GM12878 (cell line): Measurements from ENCODE around the gene RUFY3. TPM values are rescaled to one million over a fixed set of nuclear protein-coding genes. Genes with fewer than 3 reads are reported as not detected.

Experiments used
- BMI1 ChIP-seq: fragments of 450-650 bp; IDR thresholded peaks from 2 replicates; pipeline ENCODE4 v1.6.1; 2016; ENCODE audit warnings: mild to moderate bottlenecking, moderate library complexity, borderline replicate concordance
- CBFB ChIP-seq: IDR thresholded peaks from 2 replicates; pipeline ENCODE4 v1.6.1; 2016; ENCODE audit warnings: antibody characterized with exemption, low read depth
- CHD1 ChIP-seq: IDR thresholded peaks from 2 replicates; pipeline ENCODE4 v1.6.1; 2012; ENCODE audit warnings: low read depth, low read length, improper control_type of control experiment
- CREM ChIP-seq: IDR thresholded peaks from 2 replicates; pipeline ENCODE4 v1.6.1; 2014; ENCODE audit warnings: antibody characterized with exemption, low read depth
- FOS ChIP-seq: IDR thresholded peaks from 3 replicates; pipeline ENCODE4 v1.6.1; 2011; ENCODE audit warnings: borderline replicate concordance; ENCODE audit not compliant: insufficient read length; ENCODE audit errors: extremely low read depth
- HCFC1 ChIP-seq: fragments of 150-350 bp; IDR thresholded peaks from 2 replicates; pipeline ENCODE4 v1.6.1; 2014; ENCODE audit warnings: low read length
- IKZF1 ChIP-seq: fragments of 450-650 bp; conservative IDR thresholded peaks from 2 replicates; pipeline ENCODE4 v1.6.1; 2017; ENCODE audit warnings: antibody characterized with exemption, mild to moderate bottlenecking
- IKZF2 ChIP-seq, 2 experiments: fragments of 450-650 bp; IDR thresholded peaks; 2 replicates each; pipeline ENCODE4 v1.6.1; 2017; ENCODE audit warnings: mild to moderate bottlenecking in 2 of 2, moderate library complexity in 2 of 2
- JUND ChIP-seq: IDR thresholded peaks from 2 replicates; pipeline ENCODE4 v1.6.1; 2012; ENCODE audit warnings: low read depth, mild to moderate bottlenecking, low read length, improper control_type of control experiment, moderate library complexity
- KAT2A ChIP-seq: conservative IDR thresholded peaks from 2 replicates; pipeline ENCODE4 v1.6.1; 2011; ENCODE audit warnings: low read depth, low read length; ENCODE audit not compliant: control insufficient read depth
- MTA2 ChIP-seq: fragments of 450-650 bp; IDR thresholded peaks from 2 replicates; pipeline ENCODE4 v1.6.1; 2016; ENCODE audit warnings: low read depth, mild to moderate bottlenecking, moderate library complexity
- MTA3 ChIP-seq: IDR thresholded peaks from 2 replicates; pipeline ENCODE4 v1.6.1; 2012; ENCODE audit warnings: low read length, inconsistent platforms, borderline replicate concordance
- MYC ChIP-seq: IDR thresholded peaks from 2 replicates; pipeline ENCODE4 v1.6.1; 2011; ENCODE audit warnings: mild to moderate bottlenecking, low read length, moderate library complexity, inconsistent platforms; ENCODE audit not compliant: insufficient read depth, insufficient replicate concordance, insufficient read length, severe bottlenecking
- NFIC ChIP-seq: IDR thresholded peaks from 2 replicates; pipeline ENCODE4 v1.6.1; 2012; ENCODE audit warnings: low read depth, mild to moderate bottlenecking, inconsistent platforms, low read length, moderate library complexity
- NR2F1 ChIP-seq: fragments of 450-650 bp; conservative IDR thresholded peaks from 2 replicates; pipeline ENCODE4 v1.6.1; 2017; ENCODE audit warnings: mild to moderate bottlenecking
- POLR2A ChIP-seq: IDR thresholded peaks from 2 replicates; pipeline ENCODE4 v1.6.1; 2011; ENCODE audit warnings: low read depth, mild to moderate bottlenecking, low read length
- POU2F2 ChIP-seq: IDR thresholded peaks from 3 replicates; pipeline ENCODE4 v1.6.1; 2011; ENCODE audit warnings: low read depth, mild to moderate bottlenecking, low read length, borderline replicate concordance
- RAD51 ChIP-seq: fragments of 450-650 bp; IDR thresholded peaks from 2 replicates; pipeline ENCODE4 v1.6.1; 2016; ENCODE audit warnings: moderate library complexity, mild to moderate bottlenecking, inconsistent platforms
- RBBP5 ChIP-seq: fragments of 200-600 bp; sonication (generic); conservative IDR thresholded peaks from 2 replicates; pipeline ENCODE4 v1.6.1; 2016
- RCOR1 ChIP-seq: conservative IDR thresholded peaks from 2 replicates; pipeline ENCODE4 v1.6.1; 2012; ENCODE audit warnings: low read depth, low read length, improper control_type of control experiment
- SMARCA5 ChIP-seq: fragments of 450-650 bp; IDR thresholded peaks from 2 replicates; pipeline ENCODE4 v1.6.1; 2017; ENCODE audit warnings: mild to moderate bottlenecking
- TCF12 ChIP-seq: IDR thresholded peaks from 2 replicates; pipeline ENCODE4 v1.6.1; 2011; ENCODE audit warnings: low read depth, mild to moderate bottlenecking, low read length
- ZBTB40 ChIP-seq: fragments of 450-650 bp; IDR thresholded peaks from 2 replicates; pipeline ENCODE4 v1.6.1; 2016; ENCODE audit warnings: mild to moderate bottlenecking, moderate library complexity, borderline replicate concordance
- polyA plus RNA-seq, 11 experiments: library from polyadenylated mRNA; depleted of rRNA in 4 of 11; unstranded in 6 of 11; stranded (reverse) in 5 of 11; fragments of >200 nt; fragmentation: Nextera tagmentation in 4 of 11; fragmentation: Illumina TruSeq in 1 of 11; extraction: Ambion mirVana in 4 of 11; extraction: Trizol in 1 of 11; gene quantifications; 1 replicate in 1 of 11; 2 replicates in 10 of 11; pipeline versions ENCODE4 v1.2.1 to v1.2.3, GENCODE V29; 2011 to 2016; ENCODE audit warnings: inconsistent platforms in 2 of 11, missing spikeins in 2 of 11, low read depth in 1 of 11
- total RNA-seq, 4 experiments: library from RNA; depleted of rRNA in 3 of 4; stranded (reverse); fragments of >200 nt in 3 of 4; fragmentation: Illumina TruSeq in 1 of 4; extraction: Trizol in 1 of 4; gene quantifications; 2 replicates each; pipeline versions ENCODE4 v1.2.1 to v1.2.3, GENCODE V29; 2013 to 2021
- TF ChIP-seq, protein P1 (sequence below): fragments of 450-650 bp; IDR thresholded peaks from 2 replicates; pipeline ENCODE4 v1.6.1; 2016; ENCODE audit warnings: mild to moderate bottlenecking
- TF ChIP-seq, protein P2 (sequence below): IDR thresholded peaks from 2 replicates; pipeline ENCODE4 v1.6.1; 2012; ENCODE audit warnings: low read depth, low read length, improper control_type of control experiment
- TF ChIP-seq, protein P3 (sequence below): IDR thresholded peaks from 2 replicates; pipeline ENCODE4 v1.6.1; 2011; ENCODE audit warnings: low read depth, mild to moderate bottlenecking, low read length, moderate library complexity, borderline replicate concordance; ENCODE audit errors: extremely low read depth

RUFY3 gene
- total and polyA plus RNA-seq, 10 of the 15 experiments (the other 5 are each of a cell fraction or from before 2014, with no cell fraction given): 5.1 to 28.3 (median 13.1) TPM

DNA sequence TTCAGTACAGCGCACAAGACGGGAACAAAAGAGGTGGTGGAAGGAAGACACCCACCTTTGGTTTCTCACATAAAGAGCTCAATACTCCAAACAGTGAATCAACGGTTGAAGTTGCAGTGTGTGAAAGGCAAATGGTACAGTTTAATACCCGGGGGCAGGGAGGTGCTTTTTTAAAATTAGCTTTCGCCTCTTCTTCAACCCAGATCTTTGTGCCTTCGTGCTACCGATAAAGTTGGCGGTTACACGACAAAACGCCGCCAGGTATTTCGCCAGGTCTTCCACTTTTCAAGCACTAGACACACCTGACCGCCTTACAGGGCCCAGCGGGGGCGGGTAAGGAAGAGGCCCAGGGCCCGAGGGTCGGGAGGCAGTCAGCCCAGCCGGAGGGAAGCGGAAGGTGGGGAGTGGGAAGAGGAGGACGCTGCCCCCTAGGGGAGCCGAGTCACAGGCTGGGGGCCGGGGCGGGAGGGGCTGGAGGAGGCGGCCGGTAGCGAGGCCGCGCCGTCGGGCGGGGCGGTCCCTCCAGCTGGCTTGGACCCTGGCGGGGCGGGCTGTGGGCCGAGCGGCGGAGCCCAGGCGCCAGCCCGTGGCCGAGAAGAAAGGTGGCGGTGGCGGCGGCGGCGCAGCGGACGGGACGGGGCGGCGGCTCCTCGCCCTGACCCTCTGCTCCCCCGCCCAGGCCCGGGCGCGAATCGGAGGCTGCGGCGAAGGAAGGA, 17.4 kb upstream of the RUFY3 start (continued):
- TF ChIP-seq HCFC1 (0 out of 2 replicates have a peak, but pooled peaks have one; percentile 28), JUND (no peak), MTA3 (no peak), POU2F2 (no peak), RCOR1 (no peak), IKZF2 (IDR thresholded peaks at IDR 0.05) (peak; percentile 58), CHD1 (no peak), MYC (no peak), RAD51 (no peak), SMARCA5 (no peak; the same call in 1 of the 2 replicates), NR2F1 (no peak; the same call in 1 of the 2 replicates), ZBTB40 (peak; percentile 92), RBBP5 (no peak), MTA2 (peak; percentile 42; the same call in 1 of the 2 replicates), KAT2A (no peak), POLR2A (peak; percentile 18; the same call in 1 of the 2 replicates), FOS (no peak), TCF12 (peak; percentile 35; the same call in 1 of the 2 replicates), NFIC (no peak; the same call in 1 of the 2 replicates), IKZF1 (peak; percentile 92; the same call in 1 of the 2 replicates), CBFB (no peak), CREM (no peak; the same call in 1 of the 2 replicates), BMI1 (no peak)
- TF ChIP-seq, protein P1, sequence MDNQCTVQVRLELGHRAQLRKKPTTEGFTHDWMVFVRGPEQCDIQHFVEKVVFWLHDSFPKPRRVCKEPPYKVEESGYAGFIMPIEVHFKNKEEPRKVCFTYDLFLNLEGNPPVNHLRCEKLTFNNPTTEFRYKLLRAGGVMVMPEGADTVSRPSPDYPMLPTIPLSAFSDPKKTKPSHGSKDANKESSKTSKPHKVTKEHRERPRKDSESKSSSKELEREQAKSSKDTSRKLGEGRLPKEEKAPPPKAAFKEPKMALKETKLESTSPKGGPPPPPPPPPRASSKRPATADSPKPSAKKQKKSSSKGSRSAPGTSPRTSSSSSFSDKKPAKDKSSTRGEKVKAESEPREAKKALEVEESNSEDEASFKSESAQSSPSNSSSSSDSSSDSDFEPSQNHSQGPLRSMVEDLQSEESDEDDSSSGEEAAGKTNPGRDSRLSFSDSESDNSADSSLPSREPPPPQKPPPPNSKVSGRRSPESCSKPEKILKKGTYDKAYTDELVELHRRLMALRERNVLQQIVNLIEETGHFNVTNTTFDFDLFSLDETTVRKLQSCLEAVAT: 0 out of 2 replicates have a peak, but pooled peaks have one; percentile 37
- TF ChIP-seq, protein P2, sequence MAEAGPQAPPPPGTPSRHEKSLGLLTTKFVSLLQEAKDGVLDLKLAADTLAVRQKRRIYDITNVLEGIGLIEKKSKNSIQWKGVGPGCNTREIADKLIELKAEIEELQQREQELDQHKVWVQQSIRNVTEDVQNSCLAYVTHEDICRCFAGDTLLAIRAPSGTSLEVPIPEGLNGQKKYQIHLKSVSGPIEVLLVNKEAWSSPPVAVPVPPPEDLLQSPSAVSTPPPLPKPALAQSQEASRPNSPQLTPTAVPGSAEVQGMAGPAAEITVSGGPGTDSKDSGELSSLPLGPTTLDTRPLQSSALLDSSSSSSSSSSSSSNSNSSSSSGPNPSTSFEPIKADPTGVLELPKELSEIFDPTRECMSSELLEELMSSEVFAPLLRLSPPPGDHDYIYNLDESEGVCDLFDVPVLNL: no peak
- TF ChIP-seq, protein P3, sequence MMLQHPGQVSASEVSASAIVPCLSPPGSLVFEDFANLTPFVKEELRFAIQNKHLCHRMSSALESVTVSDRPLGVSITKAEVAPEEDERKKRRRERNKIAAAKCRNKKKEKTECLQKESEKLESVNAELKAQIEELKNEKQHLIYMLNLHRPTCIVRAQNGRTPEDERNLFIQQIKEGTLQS: no peak
